Adrenal gland (tissue), 5 donors: ENCODE measurements around the gene CHIC2.

Source experiments
- POLR2A ChIP-seq, 2 donors: fragments of 450-650 bp; IDR thresholded peaks; one replicate each; pipeline ENCODE4 v1.6.1; 2017; ENCODE audit warnings: antibody characterized with exemption in 2 of 2, mild to moderate bottlenecking in 2 of 2, moderate library complexity in 1 of 2
- TF ChIP-seq, protein P1 (sequence below), 6 experiments: fragments of 450-650 bp in 4 of 6; fragments of 200-600 bp in 2 of 6; sonication (generic) in 1 of 6; IDR thresholded peaks; 1 replicate in 5 of 6; 2 replicates in 1 of 6; pipeline versions ENCODE4 v1.5.1 to v1.8.0; 2016 to 2021; ENCODE audit warnings: antibody characterized with exemption in 6 of 6, mild to moderate bottlenecking in 2 of 6, moderate library complexity in 1 of 6
- donor health status: DM: no; HTN: no; CAD: no.

DNA sequence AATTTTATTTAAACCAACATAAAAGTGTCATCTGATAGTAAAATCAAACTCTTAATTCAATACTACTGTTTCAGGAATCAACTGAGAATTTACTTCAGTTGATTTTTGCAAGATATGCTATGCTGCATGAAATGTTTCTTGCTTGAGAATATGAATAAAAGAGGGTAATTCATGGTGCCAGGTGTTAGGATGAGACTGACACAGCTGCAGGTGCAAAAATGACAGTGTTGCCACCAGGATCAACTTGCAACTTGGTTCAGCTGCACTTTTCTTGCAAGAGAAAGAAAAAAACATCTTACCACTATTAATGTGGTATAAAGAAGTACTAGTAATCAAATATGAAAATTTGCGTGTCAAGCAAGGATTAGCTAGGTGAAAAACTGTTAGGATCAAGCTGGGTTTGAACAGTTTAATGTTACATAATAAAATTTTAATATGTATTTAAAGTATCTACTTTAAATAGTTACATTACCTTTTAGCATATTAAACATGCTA, 49.7 kb downstream of the CHIC2 start:
- TF ChIP-seq, protein P1, sequence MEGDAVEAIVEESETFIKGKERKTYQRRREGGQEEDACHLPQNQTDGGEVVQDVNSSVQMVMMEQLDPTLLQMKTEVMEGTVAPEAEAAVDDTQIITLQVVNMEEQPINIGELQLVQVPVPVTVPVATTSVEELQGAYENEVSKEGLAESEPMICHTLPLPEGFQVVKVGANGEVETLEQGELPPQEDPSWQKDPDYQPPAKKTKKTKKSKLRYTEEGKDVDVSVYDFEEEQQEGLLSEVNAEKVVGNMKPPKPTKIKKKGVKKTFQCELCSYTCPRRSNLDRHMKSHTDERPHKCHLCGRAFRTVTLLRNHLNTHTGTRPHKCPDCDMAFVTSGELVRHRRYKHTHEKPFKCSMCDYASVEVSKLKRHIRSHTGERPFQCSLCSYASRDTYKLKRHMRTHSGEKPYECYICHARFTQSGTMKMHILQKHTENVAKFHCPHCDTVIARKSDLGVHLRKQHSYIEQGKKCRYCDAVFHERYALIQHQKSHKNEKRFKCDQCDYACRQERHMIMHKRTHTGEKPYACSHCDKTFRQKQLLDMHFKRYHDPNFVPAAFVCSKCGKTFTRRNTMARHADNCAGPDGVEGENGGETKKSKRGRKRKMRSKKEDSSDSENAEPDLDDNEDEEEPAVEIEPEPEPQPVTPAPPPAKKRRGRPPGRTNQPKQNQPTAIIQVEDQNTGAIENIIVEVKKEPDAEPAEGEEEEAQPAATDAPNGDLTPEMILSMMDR (IDR thresholded peaks at IDR 0.05) = no peak
- no peak for TF ChIP-seq POLR2A (IDR thresholded peaks at IDR 0.05)
